ENCODE measurements around the gene JUN. TPM values are rescaled to one million over a fixed set of nuclear protein-coding genes. Genes with fewer than 3 reads are reported as not detected.

Gene JUN
- total RNA-seq, 6 donors from 2014 or later, result 142 to 400 (median 236) TPM

DNA sequence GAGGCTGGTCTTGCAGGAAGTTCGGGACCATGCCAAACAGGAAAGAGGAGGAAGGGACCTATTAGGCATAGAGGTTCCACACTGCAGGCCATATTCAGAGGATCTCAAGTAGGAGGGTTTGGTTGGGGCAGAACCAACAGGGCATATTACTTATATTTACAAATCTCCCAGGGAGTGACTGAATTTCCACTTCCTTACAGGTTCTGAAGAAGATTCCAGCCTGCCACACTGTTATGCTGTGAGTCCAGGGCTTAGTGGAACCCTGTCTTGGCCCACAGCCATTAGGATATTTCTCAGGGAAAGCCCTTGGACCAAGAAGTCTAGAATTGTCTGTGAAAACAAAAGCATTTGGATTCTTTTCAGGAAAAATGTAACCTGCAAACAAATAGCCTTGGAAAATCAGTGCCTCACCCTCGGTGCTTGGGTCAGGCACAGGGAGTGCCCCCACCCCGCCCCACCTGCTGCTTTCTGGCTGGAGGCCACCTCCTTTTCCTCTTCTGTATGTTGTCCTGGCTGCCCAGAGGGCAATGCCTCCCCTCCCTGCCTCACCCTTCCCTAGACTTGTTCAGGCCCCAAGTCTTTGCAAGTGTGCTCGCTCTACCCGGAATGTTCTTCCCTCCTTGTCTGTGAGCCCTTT lies 41.0 kb upstream of the JUN start:
- Histone ChIP-seq H3K27ac (peak overlapping the region in 3 of 4 donors; percentile 51 to 72 (median 57)), H3K9me3 (peaks cover 0 to 15% (median 8%) of the 10 kb centered on the region in 4 donors), H3K36me3 (no peaks in the 10 kb centered on the region), H3K4me3 (no peak overlapping the region), H3K27me3 (no peaks in the 10 kb centered on the region), H3K4me1 (peaks cover 12 to 17% (median 14%) of the 10 kb centered on the region in 4 donors)
- peak; percentile 38 to 86 for ATAC-seq (ENCODE audit: low FRiP score in 2 of 2)
- DNase-seq, result peak; percentile 57 to 84
- 42 to 43% methylated on average over 5 of the region's 5 CpGs for WGBS, 2 donors
- TF ChIP-seq EP300 (IDR thresholded peaks at IDR 0.05) (peak in 1 of 4 donors; percentile 2), POLR2A (IDR thresholded peaks at IDR 0.05) (no peak), POLR2AphosphoS5 (IDR thresholded peaks at IDR 0.05) (peak in 1 of 2 donors; percentile 29)
- TF ChIP-seq, protein P1, sequence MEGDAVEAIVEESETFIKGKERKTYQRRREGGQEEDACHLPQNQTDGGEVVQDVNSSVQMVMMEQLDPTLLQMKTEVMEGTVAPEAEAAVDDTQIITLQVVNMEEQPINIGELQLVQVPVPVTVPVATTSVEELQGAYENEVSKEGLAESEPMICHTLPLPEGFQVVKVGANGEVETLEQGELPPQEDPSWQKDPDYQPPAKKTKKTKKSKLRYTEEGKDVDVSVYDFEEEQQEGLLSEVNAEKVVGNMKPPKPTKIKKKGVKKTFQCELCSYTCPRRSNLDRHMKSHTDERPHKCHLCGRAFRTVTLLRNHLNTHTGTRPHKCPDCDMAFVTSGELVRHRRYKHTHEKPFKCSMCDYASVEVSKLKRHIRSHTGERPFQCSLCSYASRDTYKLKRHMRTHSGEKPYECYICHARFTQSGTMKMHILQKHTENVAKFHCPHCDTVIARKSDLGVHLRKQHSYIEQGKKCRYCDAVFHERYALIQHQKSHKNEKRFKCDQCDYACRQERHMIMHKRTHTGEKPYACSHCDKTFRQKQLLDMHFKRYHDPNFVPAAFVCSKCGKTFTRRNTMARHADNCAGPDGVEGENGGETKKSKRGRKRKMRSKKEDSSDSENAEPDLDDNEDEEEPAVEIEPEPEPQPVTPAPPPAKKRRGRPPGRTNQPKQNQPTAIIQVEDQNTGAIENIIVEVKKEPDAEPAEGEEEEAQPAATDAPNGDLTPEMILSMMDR (IDR thresholded peaks at IDR 0.05), result no peak

DNA sequence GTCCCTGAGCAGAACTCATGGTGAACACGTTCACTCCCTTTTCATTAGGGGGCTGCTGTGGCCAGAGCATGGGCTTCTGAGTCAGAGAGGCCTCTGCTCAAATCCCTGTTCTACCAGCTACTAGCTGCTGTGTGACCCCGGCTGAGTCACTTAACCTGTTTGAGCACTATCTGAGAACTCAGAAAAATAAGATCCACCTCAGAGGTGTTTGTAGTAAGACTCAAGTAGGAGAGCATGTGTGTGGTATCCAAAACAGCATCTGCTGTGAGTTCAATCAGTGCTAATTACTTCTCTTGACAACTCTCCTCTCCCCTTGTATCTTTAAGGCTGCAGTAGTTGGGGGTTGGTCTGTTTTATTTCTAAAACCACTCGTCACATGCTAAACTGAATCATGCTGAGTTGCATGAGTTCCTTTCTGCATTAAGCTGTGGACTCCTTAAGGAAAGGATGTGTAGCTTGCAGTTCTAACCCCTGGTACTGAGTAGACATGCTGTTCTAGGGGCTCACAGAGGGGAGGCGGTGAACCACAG lies 39.7 kb upstream of the JUN start:
- WGBS, 2 donors, result 70 to 78% methylated on average over 4 of the region's 4 CpGs
- TF ChIP-seq POLR2AphosphoS5 (IDR thresholded peaks at IDR 0.05) (no peak), EP300 (IDR thresholded peaks at IDR 0.05) (no peak), POLR2A (IDR thresholded peaks at IDR 0.05) (no peak)
- TF ChIP-seq, protein P1 (IDR thresholded peaks at IDR 0.05), result no peak

DNA sequence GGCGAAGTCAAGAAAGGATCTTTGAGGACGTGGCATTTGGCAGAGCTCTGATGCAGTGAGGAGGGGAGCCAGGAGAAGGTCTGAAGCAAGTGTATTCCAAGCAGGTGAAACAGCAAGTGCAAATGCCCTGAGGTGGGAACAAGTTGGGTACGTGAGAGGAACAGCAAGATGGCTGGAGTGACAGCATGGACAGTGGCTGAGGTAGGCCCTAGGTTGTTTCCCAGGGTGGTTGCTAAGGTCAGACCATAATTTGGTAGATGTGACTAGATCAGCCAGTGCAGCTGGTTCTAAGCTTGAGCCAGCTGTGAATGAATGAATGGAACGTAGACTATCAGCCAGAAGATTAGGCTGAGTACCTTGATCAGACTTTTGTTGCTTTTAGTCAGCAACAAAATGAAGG lies 37.5 kb upstream of the JUN start:
- Histone ChIP-seq H3K4me1 (peaks cover 22 to 32% (median 26%) of the 10 kb centered on the region in 4 donors), H3K27me3 (no peaks in the 10 kb centered on the region), H3K27ac (no peak overlapping the region), H3K36me3 (no peaks in the 10 kb centered on the region), H3K9me3 (no peaks in the 10 kb centered on the region), H3K4me3 (no peak overlapping the region)
- no peak for ATAC-seq (ENCODE audit: low FRiP score in 2 of 2)
- TF ChIP-seq POLR2A (IDR thresholded peaks at IDR 0.05) (no peak), EP300 (IDR thresholded peaks at IDR 0.05) (no peak), POLR2AphosphoS5 (IDR thresholded peaks at IDR 0.05) (no peak)
- TF ChIP-seq, protein P1 (IDR thresholded peaks at IDR 0.05), result no peak
- DNase-seq, result no peak
- 91 to 93% methylated on average over 4 of the region's 4 CpGs for WGBS, 2 donors

More for the DNA sequence above, 39.7 kb upstream of the JUN start:
- H3K36me3 ChIP-seq, result no peaks in the 10 kb centered on the region
- DNase-seq, result no peak
- H3K27me3 ChIP-seq, result no peaks in the 10 kb centered on the region
- no peak for ATAC-seq (ENCODE audit: low FRiP score in 2 of 2)
- peaks cover 0 to 15% (median 8%) of the 10 kb centered on the region in 4 donors for H3K9me3 ChIP-seq
- peaks cover 12 to 23% (median 14%) of the 10 kb centered on the region in 4 donors for H3K4me1 ChIP-seq
- peak overlapping the region in 1 of 4 donors; percentile 21 for H3K27ac ChIP-seq
- H3K4me3 ChIP-seq, result no peak overlapping the region

DNA sequence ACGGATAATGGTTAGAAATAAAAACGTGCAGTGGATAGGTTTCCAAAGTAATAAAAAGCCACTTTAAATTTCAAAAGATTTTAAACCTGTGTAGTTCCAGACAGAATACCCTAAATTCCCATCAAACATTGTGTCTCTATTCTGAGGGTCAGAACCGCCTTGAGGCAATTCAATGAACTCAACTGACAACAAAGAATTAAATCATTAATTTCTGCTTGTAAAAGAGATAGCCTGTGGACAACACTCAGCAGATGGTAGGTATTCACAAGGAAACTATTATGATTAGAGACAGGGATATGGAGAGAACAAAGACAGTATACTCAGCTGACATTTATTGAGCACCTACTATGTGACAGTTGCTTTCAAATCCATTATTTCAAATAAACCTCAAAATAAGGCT lies 35.1 kb upstream of the JUN start:
- 91 to 97% methylated on average over 3 of the region's 3 CpGs for WGBS, 2 donors

DNA sequence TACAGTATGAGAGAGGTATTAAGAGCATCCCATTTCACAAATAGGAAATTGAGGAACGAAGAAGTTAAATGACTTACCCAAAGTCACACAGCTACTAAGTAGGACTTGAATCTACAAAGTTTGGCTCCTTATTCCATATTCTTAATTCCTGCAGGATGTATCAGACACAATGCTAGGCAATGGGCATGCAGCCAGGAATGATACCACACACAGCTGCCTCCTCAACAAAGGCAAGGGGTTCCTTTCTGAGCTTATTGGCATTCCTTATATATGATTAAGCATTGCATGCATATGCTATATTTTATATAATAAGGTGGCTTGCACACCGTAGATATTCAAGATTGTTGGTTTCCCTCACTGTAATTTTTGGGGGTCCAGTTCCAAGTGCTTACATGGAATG lies 34.2 kb upstream of the JUN start:
- DNase-seq (no peak), ATAC-seq (ENCODE audit: low FRiP score in 2 of 2) (no peak)
- H3K27me3 ChIP-seq, result no peaks in the 10 kb centered on the region
- H3K9me3 ChIP-seq, result no peaks in the 10 kb centered on the region
- peaks cover 28 to 45% (median 42%) of the 10 kb centered on the region in 4 donors for H3K4me1 ChIP-seq
- H3K36me3 ChIP-seq, result no peaks in the 10 kb centered on the region
- no peak overlapping the region for H3K4me3 ChIP-seq
- 77 to 79% methylated on average over 2 of the region's 2 CpGs for WGBS, 2 donors
- TF ChIP-seq POLR2A (IDR thresholded peaks at IDR 0.05), result no peak
- no peak for TF ChIP-seq EP300 (IDR thresholded peaks at IDR 0.05)
- TF ChIP-seq, protein P1 (IDR thresholded peaks at IDR 0.05), result no peak
- TF ChIP-seq POLR2AphosphoS5 (IDR thresholded peaks at IDR 0.05), result no peak
- no peak overlapping the region for H3K27ac ChIP-seq

More for the DNA sequence above, 35.1 kb upstream of the JUN start:
- no peaks in the 10 kb centered on the region for H3K36me3 ChIP-seq
- H3K27ac ChIP-seq, result peak overlapping the region in 1 of 4 donors; percentile 7
- H3K27me3 ChIP-seq, result no peaks in the 10 kb centered on the region
- no peak overlapping the region for H3K4me3 ChIP-seq
- H3K4me1 ChIP-seq, result peaks cover 20 to 40% (median 33%) of the 10 kb centered on the region in 4 donors
- TF ChIP-seq POLR2AphosphoS5 (IDR thresholded peaks at IDR 0.05), result no peak
- ATAC-seq (ENCODE audit: low FRiP score in 2 of 2) (no peak), DNase-seq (no peak)
- no peaks in the 10 kb centered on the region for H3K9me3 ChIP-seq
